Upper lobe of left lung (tissue), 4 donors: ENCODE measurements around the gene DLGAP1.

Experiments used
- EP300 ChIP-seq, 4 donors: sonication (generic); formaldehyde crosslinking; IDR thresholded peaks; one replicate each; pipeline ENCODE4 v1.5.1; 2017; ENCODE audit warnings: antibody characterized with exemption in 4 of 4, control low read depth in 2 of 4
- POLR2A ChIP-seq, 4 donors: fragments of 450-650 bp; IDR thresholded peaks; one replicate each; pipeline ENCODE4 v1.5.1; 2016 to 2017; ENCODE audit warnings: antibody characterized with exemption in 4 of 4, mild to moderate bottlenecking in 2 of 4
- POLR2AphosphoS5 ChIP-seq, 2 donors: sonication (generic); formaldehyde crosslinking; IDR thresholded peaks; one replicate each; pipeline ENCODE4 v1.5.1; 2017; ENCODE audit warnings: antibody characterized with exemption in 2 of 2
- TF ChIP-seq, protein P1 (sequence below), 6 experiments: fragments of 450-650 bp in 4 of 6; fragments of 200-600 bp in 2 of 6; sonication (generic) in 2 of 6; IDR thresholded peaks; one replicate each; pipeline ENCODE4 v1.5.1; 2016 to 2019; ENCODE audit warnings: antibody characterized with exemption in 6 of 6

DNA sequence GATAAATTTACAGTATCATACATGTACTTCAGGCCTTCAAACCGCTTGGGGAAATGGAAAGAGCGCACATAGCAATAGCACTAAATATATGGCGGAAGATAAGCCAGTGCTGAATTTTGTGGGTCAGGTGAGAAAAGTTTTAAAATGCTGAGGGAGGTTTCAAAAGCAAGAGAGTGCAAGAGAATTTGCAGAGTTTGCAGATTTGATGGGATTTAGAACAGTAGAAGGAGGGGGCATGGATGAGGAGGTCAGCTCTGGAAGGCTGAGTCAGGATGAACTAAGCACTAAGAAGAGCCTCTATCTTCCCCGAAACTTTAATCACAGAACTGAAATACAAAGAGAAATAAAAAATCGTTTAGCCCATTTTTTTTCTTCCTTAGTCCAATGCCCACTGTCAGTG lies 145.9 kb downstream of the DLGAP1 start:
- TF ChIP-seq, protein P1, sequence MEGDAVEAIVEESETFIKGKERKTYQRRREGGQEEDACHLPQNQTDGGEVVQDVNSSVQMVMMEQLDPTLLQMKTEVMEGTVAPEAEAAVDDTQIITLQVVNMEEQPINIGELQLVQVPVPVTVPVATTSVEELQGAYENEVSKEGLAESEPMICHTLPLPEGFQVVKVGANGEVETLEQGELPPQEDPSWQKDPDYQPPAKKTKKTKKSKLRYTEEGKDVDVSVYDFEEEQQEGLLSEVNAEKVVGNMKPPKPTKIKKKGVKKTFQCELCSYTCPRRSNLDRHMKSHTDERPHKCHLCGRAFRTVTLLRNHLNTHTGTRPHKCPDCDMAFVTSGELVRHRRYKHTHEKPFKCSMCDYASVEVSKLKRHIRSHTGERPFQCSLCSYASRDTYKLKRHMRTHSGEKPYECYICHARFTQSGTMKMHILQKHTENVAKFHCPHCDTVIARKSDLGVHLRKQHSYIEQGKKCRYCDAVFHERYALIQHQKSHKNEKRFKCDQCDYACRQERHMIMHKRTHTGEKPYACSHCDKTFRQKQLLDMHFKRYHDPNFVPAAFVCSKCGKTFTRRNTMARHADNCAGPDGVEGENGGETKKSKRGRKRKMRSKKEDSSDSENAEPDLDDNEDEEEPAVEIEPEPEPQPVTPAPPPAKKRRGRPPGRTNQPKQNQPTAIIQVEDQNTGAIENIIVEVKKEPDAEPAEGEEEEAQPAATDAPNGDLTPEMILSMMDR (IDR thresholded peaks at IDR 0.05) = no peak
- TF ChIP-seq POLR2A (IDR thresholded peaks at IDR 0.05) (no peak), POLR2AphosphoS5 (IDR thresholded peaks at IDR 0.05) (no peak), EP300 (IDR thresholded peaks at IDR 0.05) (no peak)
